ENCODE data around the gene CAPNS2.
"Not testable (repeated sequence)": the region's sequence is repeated elsewhere in the genome, so short reads cannot be mapped to it uniquely, and the experiment has no call there.

Gene CAPNS2

DNA sequence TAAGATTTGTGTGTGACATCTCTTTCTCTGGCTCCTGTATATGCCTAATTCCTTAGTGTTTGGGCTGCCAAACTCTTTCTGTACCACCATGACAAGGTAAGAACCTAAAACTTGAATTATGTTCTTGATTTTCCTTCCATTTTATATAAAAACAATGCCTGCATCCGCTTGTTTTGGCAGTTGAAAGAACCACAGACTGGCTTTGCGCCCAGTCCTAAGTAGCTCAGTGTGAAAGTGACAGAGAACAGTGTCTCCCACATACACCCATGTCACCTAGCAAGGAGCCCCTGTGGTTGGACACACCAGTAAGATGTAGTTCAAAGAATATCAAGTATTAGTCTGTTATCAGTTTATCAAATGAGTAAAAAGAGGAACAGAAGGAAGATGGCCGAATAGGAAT lies 48.6 kb downstream of the CAPNS2 start:
- Histone ChIP-seq H3F3A (ENCODE audit: control insufficient read depth, insufficient read depth) (no peaks in the 10 kb centered on the region), H3K9me3 (ENCODE audit: control insufficient read depth, insufficient read depth, low read length) (no peaks in the 10 kb centered on the region), H3K4me2 (ENCODE audit: low read length) (no peak overlapping the region), H3K4me3 (ENCODE audit: low read length) (no peak overlapping the region), H3K9me2 (replicated peaks; ENCODE audit: control insufficient read depth, low read length) (no peaks in the 10 kb centered on the region), H3K79me2 (ENCODE audit: control insufficient read depth, low read length) (no peaks in the 10 kb centered on the region), H3K27ac (ENCODE audit: low read depth, low read length) (no peak overlapping the region), H4K20me1 (ENCODE audit: control insufficient read depth, insufficient read depth, low read depth, low read length) (no peaks in the 10 kb centered on the region), H3K36me3 (ENCODE audit: control insufficient read depth, low read length) (no peaks in the 10 kb centered on the region), H3K4me1 (ENCODE audit: control insufficient read depth, low read length) (no peaks in the 10 kb centered on the region), H3K27me3 (ENCODE audit: control insufficient read depth, low read length) (no peaks in the 10 kb centered on the region)
- no peak for TF ChIP-seq EZH2phosphoT487 (IDR thresholded peaks at IDR 0.05; ENCODE audit: borderline replicate concordance, low read length)
- TF ChIP-seq, protein P1, sequence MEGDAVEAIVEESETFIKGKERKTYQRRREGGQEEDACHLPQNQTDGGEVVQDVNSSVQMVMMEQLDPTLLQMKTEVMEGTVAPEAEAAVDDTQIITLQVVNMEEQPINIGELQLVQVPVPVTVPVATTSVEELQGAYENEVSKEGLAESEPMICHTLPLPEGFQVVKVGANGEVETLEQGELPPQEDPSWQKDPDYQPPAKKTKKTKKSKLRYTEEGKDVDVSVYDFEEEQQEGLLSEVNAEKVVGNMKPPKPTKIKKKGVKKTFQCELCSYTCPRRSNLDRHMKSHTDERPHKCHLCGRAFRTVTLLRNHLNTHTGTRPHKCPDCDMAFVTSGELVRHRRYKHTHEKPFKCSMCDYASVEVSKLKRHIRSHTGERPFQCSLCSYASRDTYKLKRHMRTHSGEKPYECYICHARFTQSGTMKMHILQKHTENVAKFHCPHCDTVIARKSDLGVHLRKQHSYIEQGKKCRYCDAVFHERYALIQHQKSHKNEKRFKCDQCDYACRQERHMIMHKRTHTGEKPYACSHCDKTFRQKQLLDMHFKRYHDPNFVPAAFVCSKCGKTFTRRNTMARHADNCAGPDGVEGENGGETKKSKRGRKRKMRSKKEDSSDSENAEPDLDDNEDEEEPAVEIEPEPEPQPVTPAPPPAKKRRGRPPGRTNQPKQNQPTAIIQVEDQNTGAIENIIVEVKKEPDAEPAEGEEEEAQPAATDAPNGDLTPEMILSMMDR (IDR thresholded peaks at IDR 0.05; ENCODE audit: low read depth, low read length, poor library complexity, severe bottlenecking) = no peak

DNA sequence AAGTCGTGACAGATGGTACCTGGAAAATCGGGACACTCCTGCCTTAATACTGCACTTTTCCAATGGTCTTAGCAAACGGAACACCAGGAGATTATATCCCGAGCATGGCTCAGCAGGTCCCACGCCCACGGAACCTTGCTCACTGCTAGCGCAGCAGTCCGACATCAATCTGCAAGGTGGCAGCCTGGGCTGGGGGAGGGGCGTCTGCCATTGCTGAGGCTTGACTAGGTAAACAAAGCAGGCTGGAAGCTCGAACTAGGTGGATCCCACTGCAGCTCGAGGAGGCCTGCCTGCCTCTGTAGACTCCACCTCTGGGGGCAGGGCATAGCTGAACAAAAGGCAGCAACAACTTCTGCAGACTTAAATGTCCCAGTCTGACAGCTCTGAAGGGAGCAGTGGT lies 49.2 kb downstream of the CAPNS2 start:
- not testable (repeated sequence) for H3K36me3 ChIP-seq (ENCODE audit: control insufficient read depth, low read length); H3K9me3 ChIP-seq (ENCODE audit: control insufficient read depth, insufficient read depth, low read length); H3K4me1 ChIP-seq (ENCODE audit: control insufficient read depth, low read length); H3K4me2 ChIP-seq (ENCODE audit: low read length); H3K4me3 ChIP-seq (ENCODE audit: low read length); H3K27me3 ChIP-seq (ENCODE audit: control insufficient read depth, low read length); H3K79me2 ChIP-seq (ENCODE audit: control insufficient read depth, low read length); H3K9me2 ChIP-seq (replicated peaks; ENCODE audit: control insufficient read depth, low read length); H3K27ac ChIP-seq (ENCODE audit: low read depth, low read length); H3F3A ChIP-seq (ENCODE audit: control insufficient read depth, insufficient read depth); H4K20me1 ChIP-seq (ENCODE audit: control insufficient read depth, insufficient read depth, low read depth, low read length)

All from DOHH2 (cell line).